Measurements from ENCODE around the gene CDC42EP4.

CDC42EP4 gene

GRCh38 chr17:73278049-73278464, 33.7 kb downstream of the CDC42EP4 start:
- Histone ChIP-seq H3K4me2 (no peak overlapping the region), H3K4me1 (ENCODE audit: low read depth, poor library complexity, severe bottlenecking) (no peaks in the 10 kb centered on the region), H3K27ac (no peak overlapping the region), H4K20me1 (ENCODE audit: insufficient read depth) (no peaks in the 10 kb centered on the region), H3K79me2 (ENCODE audit: insufficient read depth, low read depth) (no peaks in the 10 kb centered on the region), H3K4me3 (IDR thresholded peaks at IDR 0.05; ENCODE audit: insufficient read depth, low read depth, low read length) (no peak overlapping the region), H2AFZ (ENCODE audit: low read depth) (no peak overlapping the region), H3K9ac (no peak overlapping the region), H3K27me3 (ENCODE audit: insufficient read depth, low read depth) (no peaks in the 10 kb centered on the region), H3K36me3 (ENCODE audit: insufficient read depth) (no peaks in the 10 kb centered on the region)
- TF ChIP-seq, protein P1, sequence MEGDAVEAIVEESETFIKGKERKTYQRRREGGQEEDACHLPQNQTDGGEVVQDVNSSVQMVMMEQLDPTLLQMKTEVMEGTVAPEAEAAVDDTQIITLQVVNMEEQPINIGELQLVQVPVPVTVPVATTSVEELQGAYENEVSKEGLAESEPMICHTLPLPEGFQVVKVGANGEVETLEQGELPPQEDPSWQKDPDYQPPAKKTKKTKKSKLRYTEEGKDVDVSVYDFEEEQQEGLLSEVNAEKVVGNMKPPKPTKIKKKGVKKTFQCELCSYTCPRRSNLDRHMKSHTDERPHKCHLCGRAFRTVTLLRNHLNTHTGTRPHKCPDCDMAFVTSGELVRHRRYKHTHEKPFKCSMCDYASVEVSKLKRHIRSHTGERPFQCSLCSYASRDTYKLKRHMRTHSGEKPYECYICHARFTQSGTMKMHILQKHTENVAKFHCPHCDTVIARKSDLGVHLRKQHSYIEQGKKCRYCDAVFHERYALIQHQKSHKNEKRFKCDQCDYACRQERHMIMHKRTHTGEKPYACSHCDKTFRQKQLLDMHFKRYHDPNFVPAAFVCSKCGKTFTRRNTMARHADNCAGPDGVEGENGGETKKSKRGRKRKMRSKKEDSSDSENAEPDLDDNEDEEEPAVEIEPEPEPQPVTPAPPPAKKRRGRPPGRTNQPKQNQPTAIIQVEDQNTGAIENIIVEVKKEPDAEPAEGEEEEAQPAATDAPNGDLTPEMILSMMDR (conservative IDR thresholded peaks at IDR 0.05; ENCODE audit: low read depth, low read length): no peak

DNA sequence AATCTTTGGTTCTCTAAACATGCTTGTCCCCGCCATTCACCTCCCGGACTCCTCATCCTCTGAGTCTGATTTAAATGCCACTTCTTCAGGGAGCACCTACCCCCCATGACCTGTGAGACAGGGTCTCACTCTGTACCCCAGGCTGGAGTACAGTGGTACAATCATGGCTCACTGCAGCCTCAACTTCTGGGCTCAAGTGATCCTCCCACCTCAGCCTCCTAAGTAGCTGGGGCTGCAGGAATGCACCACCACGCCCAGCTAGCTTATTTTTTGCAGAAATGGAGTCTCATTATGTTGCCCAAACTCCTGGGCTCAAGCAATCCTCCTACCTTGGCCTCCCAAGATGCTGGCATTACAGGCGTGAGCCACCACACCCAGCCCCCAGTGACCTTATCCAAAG, 37.3 kb downstream of the CDC42EP4 start:
- Histone ChIP-seq H3K4me2 (no peak overlapping the region), H3K27ac (no peak overlapping the region), H3K4me1 (ENCODE audit: low read depth, poor library complexity, severe bottlenecking) (no peaks in the 10 kb centered on the region), H4K20me1 (ENCODE audit: insufficient read depth) (no peaks in the 10 kb centered on the region), H3K27me3 (ENCODE audit: insufficient read depth, low read depth) (no peaks in the 10 kb centered on the region), H3K4me3 (IDR thresholded peaks at IDR 0.05; ENCODE audit: insufficient read depth, low read depth, low read length) (no peak overlapping the region), H3K9ac (no peak overlapping the region), H3K36me3 (ENCODE audit: insufficient read depth) (no peaks in the 10 kb centered on the region), H2AFZ (ENCODE audit: low read depth) (no peak overlapping the region), H3K79me2 (ENCODE audit: insufficient read depth, low read depth) (no peaks in the 10 kb centered on the region)
- TF ChIP-seq, protein P1 (conservative IDR thresholded peaks at IDR 0.05; ENCODE audit: low read depth, low read length): no peak

DNA sequence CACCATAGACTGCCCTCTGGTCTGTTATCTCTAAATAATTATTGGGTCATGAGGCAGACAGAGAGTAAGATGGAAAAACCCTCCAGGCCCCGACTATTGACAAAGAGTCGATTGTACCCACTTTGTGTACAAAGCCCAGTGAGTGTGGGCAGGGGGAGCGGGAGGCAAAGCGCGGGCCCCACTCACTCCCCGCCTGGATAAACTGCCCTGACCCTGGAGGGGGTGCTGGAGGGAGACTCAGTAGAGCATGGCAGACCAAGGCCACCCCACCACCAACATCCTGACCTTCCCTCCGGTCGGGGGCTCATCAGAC, 38.9 kb downstream of the CDC42EP4 start:
- peaks cover 6% of the 10 kb centered on the region for H3K4me1 ChIP-seq (ENCODE audit: low read depth, poor library complexity, severe bottlenecking)
- no peaks in the 10 kb centered on the region for H3K27me3 ChIP-seq (ENCODE audit: insufficient read depth, low read depth)
- H3K4me3 ChIP-seq (IDR thresholded peaks at IDR 0.05; ENCODE audit: insufficient read depth, low read depth, low read length): no peak overlapping the region
- H3K9ac ChIP-seq: no peak overlapping the region
- H3K36me3 ChIP-seq (ENCODE audit: insufficient read depth): no peaks in the 10 kb centered on the region
- H3K27ac ChIP-seq: no peak overlapping the region
- TF ChIP-seq, protein P1 (conservative IDR thresholded peaks at IDR 0.05; ENCODE audit: low read depth, low read length): no peak
- no peaks in the 10 kb centered on the region for H3K79me2 ChIP-seq (ENCODE audit: insufficient read depth, low read depth)
- H4K20me1 ChIP-seq (ENCODE audit: insufficient read depth): no peaks in the 10 kb centered on the region
- no peak overlapping the region for H3K4me2 ChIP-seq
- H2AFZ ChIP-seq (ENCODE audit: low read depth): no peak overlapping the region

DNA sequence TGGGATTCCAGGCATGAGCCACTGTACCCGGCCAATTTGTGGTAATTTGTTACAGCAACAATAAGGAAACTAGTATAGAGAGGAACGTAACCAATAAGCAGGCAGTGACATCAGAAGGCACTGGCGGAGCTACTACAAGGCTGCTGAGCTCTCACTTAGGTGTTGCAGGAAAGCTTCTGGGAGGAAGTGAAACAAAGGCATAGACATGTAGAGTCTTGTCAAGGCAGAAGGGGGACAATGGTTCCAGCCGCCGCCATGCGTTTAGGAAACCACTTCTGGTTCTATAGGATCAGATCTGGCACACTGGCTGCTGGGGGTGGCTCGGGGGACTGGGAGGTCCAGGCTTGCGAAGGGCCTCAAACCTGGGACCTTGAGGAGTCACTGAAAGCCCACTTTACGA, 40.7 kb downstream of the CDC42EP4 start:
- TF ChIP-seq, protein P1 (conservative IDR thresholded peaks at IDR 0.05; ENCODE audit: low read depth, low read length): no peak
- H3K4me1 ChIP-seq (ENCODE audit: low read depth, poor library complexity, severe bottlenecking): peaks cover 6% of the 10 kb centered on the region
- no peaks in the 10 kb centered on the region for H3K27me3 ChIP-seq (ENCODE audit: insufficient read depth, low read depth)
- H3K4me2 ChIP-seq: no peak overlapping the region
- H3K27ac ChIP-seq: no peak overlapping the region
- no peaks in the 10 kb centered on the region for H4K20me1 ChIP-seq (ENCODE audit: insufficient read depth)
- H3K9ac ChIP-seq: no peak overlapping the region
- no peak overlapping the region for H3K4me3 ChIP-seq (IDR thresholded peaks at IDR 0.05; ENCODE audit: insufficient read depth, low read depth, low read length)
- H2AFZ ChIP-seq (ENCODE audit: low read depth): no peak overlapping the region
- no peaks in the 10 kb centered on the region for H3K79me2 ChIP-seq (ENCODE audit: insufficient read depth, low read depth)
- H3K36me3 ChIP-seq (ENCODE audit: insufficient read depth): no peaks in the 10 kb centered on the region

GRCh38 chr17:73269791-73270190, 42.0 kb downstream of the CDC42EP4 start:
- no peak overlapping the region for H3K4me2 ChIP-seq
- H3K27ac ChIP-seq: no peak overlapping the region
- H3K9ac ChIP-seq: no peak overlapping the region
- H4K20me1 ChIP-seq (ENCODE audit: insufficient read depth): no peaks in the 10 kb centered on the region
- H3K4me3 ChIP-seq (IDR thresholded peaks at IDR 0.05; ENCODE audit: insufficient read depth, low read depth, low read length): no peak overlapping the region
- peaks cover 4% of the 10 kb centered on the region; the same call in 1 of the 2 replicates for H3K27me3 ChIP-seq (ENCODE audit: insufficient read depth, low read depth)
- H3K79me2 ChIP-seq (ENCODE audit: insufficient read depth, low read depth): no peaks in the 10 kb centered on the region
- H3K36me3 ChIP-seq (ENCODE audit: insufficient read depth): no peaks in the 10 kb centered on the region
- H2AFZ ChIP-seq (ENCODE audit: low read depth): no peak overlapping the region
- peaks cover 6% of the 10 kb centered on the region for H3K4me1 ChIP-seq (ENCODE audit: low read depth, poor library complexity, severe bottlenecking)
- TF ChIP-seq, protein P1 (conservative IDR thresholded peaks at IDR 0.05; ENCODE audit: low read depth, low read length): no peak

Data from KMS-11 (cell line).